OCI-LY1 (cell line): ENCODE results near the gene GOT1.

Experiments used
- CTCF ChIP-seq: fragments of 200-600 bp; sonication (generic), shearing (Covaris generic); IDR thresholded peaks from 2 replicates; pipeline ENCODE4 v1.5.1; 2017; ENCODE audit warnings: mild to moderate bottlenecking, antibody characterized with exemption, low read length, moderate library complexity, mixed read lengths
- EZH2 ChIP-seq: fragments of 200-600 bp; sonication (generic), shearing (Covaris generic); IDR thresholded peaks from 2 replicates; pipeline ENCODE4 v1.8.0; 2017; ENCODE audit warnings: borderline replicate concordance, mixed run types, mild to moderate bottlenecking, antibody characterized with exemption, low read length, moderate library complexity, mixed read lengths

DNA sequence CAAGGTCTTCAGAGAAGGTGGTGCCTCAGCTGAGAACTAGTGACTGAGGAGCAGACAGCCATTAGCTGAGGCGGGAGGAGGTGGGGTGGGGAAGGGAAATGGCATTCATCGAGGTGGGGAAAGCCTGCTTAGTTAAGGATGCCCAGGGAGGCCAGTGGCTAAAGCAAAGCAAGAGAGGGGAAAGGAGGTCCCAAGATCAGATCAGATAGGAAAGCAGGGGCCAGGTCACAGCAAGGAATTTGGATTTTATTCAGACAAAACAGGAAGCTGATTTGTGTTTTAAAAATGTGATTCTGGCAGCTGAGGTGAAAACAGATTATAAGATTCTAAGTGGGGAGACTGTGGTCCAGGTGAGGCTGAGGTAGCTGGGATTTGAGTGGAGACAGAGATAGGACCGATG is 55.5 kb downstream of the GOT1 start:
- TF ChIP-seq EZH2 = no peak
- no peak for TF ChIP-seq CTCF
